Esophagus muscularis mucosa (tissue), 4 donors: Measurements from ENCODE around the gene AVPR1B. TPM values are rescaled to one million over a fixed set of nuclear protein-coding genes. Genes with fewer than 3 reads are reported as not detected.

Experiments
- DNase-seq: peaks from one replicate; pipeline ENCODE4 v3.0.0-alpha.2; 2017; ENCODE audit errors: extremely low spot score
- H3K27ac ChIP-seq, 4 donors: fragments of 200-600 bp; sonication (generic); replicated peaks in 1 of 4; 1 replicate in 3 of 4; 2 replicates in 1 of 4; pipeline ENCODE4 v1.5.1; 2016 to 2019; ENCODE audit warnings: mild to moderate bottlenecking in 1 of 4
- H3K27me3 ChIP-seq, 4 donors: fragments of 200-600 bp; sonication (generic); one replicate each; pipeline versions ENCODE4 v1.5.1 to v1.6.0; 2016 to 2019
- H3K36me3 ChIP-seq, 4 donors: fragments of 200-600 bp; sonication (generic); one replicate each; pipeline ENCODE4 v1.5.1; 2016 to 2019
- H3K4me1 ChIP-seq, 4 donors: fragments of 200-600 bp; sonication (generic); one replicate each; pipeline ENCODE4 v1.5.1; 2016 to 2019
- H3K4me3 ChIP-seq, 4 donors: fragments of 200-600 bp; sonication (generic); 1 replicate in 2 of 4; 2 replicates in 2 of 4; pipeline ENCODE4 v1.5.1; 2016 to 2019; ENCODE audit warnings: mild to moderate bottlenecking in 4 of 4, moderate library complexity in 1 of 4
- H3K9me3 ChIP-seq, 4 donors: fragments of 200-600 bp; sonication (generic); 1 replicate in 3 of 4; 2 replicates in 1 of 4; pipeline ENCODE4 v1.5.1; 2016 to 2019
- EP300 ChIP-seq: sonication (generic); formaldehyde crosslinking; IDR thresholded peaks from one replicate; pipeline ENCODE4 v1.6.1; 2017; ENCODE audit warnings: antibody characterized with exemption
- POLR2A ChIP-seq: fragments of 450-650 bp; IDR thresholded peaks from one replicate; pipeline ENCODE4 v1.6.1; 2017; ENCODE audit warnings: antibody characterized with exemption, moderate library complexity, mild to moderate bottlenecking, low read depth
- POLR2AphosphoS5 ChIP-seq, 2 donors: sonication (generic); formaldehyde crosslinking; IDR thresholded peaks; one replicate each; pipeline ENCODE4 v1.6.1; 2017; ENCODE audit warnings: antibody characterized with exemption in 2 of 2
- WGBS: methylation state at CpG from one replicate; pipeline ENCODE4 v1.1.5; 2018; 5-methylcytosine and 5-hydroxymethylcytosine counted together
- intact Hi-C: fragments of 100-400 bp; cut with DNase I; formaldehyde crosslinking; loops from one replicate; pipeline ENCODE4 v1.15.1; 2023
- total RNA-seq, 4 donors: library from RNA; depleted of rRNA; stranded (reverse); fragments of >200 nt; gene quantifications; one replicate each; pipeline versions ENCODE4 v1.1.0 to v1.2.1, GENCODE V29; 2016
- TF ChIP-seq, protein P1 (sequence below), 3 experiments: fragments of 200-600 bp in 2 of 3; fragments of 450-650 bp in 1 of 3; sonication (generic) in 2 of 3; IDR thresholded peaks; one replicate each; pipeline ENCODE4 v1.5.1; 2017 to 2019; ENCODE audit warnings: antibody characterized with exemption in 3 of 3, mild to moderate bottlenecking in 2 of 3, moderate library complexity in 1 of 3

Gene AVPR1B
- total RNA-seq, 4 donors from 2014 or later = not detected

DNA sequence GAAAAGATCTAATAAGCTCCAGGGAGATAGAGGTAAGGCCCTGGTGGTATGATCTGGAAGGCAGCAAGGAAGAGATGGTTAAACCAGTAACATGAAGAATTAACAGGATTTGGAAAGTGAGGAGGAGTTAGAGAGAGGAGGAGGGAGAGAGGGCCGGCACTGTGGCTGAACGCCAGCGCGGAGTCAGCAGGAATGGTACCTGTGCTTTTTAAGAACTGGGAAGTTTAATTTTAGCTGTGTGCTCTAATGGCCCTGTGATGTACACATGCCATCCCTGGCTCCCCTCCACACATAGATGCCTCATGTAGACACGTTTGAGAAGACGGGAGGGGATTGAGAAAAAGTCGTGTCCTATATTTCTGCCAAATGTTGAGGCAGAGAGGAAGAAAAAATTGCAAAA lies 13.8 kb upstream of the AVPR1B start:
- H3K4me1 ChIP-seq = no peaks in the 10 kb centered on the region
- peaks cover 0 to 28% (median 0%) of the 10 kb centered on the region in 4 donors for H3K27me3 ChIP-seq
- TF ChIP-seq, protein P1, sequence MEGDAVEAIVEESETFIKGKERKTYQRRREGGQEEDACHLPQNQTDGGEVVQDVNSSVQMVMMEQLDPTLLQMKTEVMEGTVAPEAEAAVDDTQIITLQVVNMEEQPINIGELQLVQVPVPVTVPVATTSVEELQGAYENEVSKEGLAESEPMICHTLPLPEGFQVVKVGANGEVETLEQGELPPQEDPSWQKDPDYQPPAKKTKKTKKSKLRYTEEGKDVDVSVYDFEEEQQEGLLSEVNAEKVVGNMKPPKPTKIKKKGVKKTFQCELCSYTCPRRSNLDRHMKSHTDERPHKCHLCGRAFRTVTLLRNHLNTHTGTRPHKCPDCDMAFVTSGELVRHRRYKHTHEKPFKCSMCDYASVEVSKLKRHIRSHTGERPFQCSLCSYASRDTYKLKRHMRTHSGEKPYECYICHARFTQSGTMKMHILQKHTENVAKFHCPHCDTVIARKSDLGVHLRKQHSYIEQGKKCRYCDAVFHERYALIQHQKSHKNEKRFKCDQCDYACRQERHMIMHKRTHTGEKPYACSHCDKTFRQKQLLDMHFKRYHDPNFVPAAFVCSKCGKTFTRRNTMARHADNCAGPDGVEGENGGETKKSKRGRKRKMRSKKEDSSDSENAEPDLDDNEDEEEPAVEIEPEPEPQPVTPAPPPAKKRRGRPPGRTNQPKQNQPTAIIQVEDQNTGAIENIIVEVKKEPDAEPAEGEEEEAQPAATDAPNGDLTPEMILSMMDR (IDR thresholded peaks at IDR 0.05) = no peak
- no peak for TF ChIP-seq POLR2AphosphoS5 (IDR thresholded peaks at IDR 0.05)
- TF ChIP-seq EP300 = no peak
- no peak for TF ChIP-seq POLR2A
- no peaks in the 10 kb centered on the region for H3K36me3 ChIP-seq
- H3K27ac ChIP-seq = no peak overlapping the region
- no peaks in the 10 kb centered on the region for H3K9me3 ChIP-seq
- intact Hi-C loops = no loop called here
- WGBS = 68% methylated on average over 7 of the region's 7 CpGs
- DNase-seq = no peak
- H3K4me3 ChIP-seq = no peak overlapping the region

DNA sequence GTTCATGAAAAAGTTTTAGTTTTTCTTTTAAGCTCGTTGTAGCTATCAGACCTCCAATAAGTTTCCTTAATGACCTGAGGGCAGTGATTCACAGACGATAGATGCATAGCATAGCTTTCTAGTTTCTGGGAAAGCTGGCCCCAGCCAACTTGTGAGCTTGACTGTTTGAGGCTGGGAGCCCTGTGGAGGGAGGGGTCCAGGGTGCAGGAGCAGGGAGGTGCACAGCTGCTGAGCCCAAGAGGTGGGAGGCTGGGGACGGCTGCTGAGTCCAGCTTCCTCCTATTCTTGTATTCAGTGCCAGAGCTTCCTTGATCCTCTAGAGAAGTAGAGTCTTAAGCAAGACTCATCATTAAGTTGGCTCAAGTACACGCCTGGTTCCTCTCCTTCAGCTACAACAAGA lies 11.0 kb upstream of the AVPR1B start:
- H3K9me3 ChIP-seq = no peaks in the 10 kb centered on the region
- no peak for TF ChIP-seq POLR2A
- TF ChIP-seq EP300 = no peak
- TF ChIP-seq, protein P1 (IDR thresholded peaks at IDR 0.05) = no peak
- TF ChIP-seq POLR2AphosphoS5 (IDR thresholded peaks at IDR 0.05) = no peak
- H3K4me1 ChIP-seq = no peaks in the 10 kb centered on the region
- no peak overlapping the region for H3K4me3 ChIP-seq
- H3K36me3 ChIP-seq = no peaks in the 10 kb centered on the region
- DNase-seq = no peak
- intact Hi-C loops = no loop called here
- H3K27me3 ChIP-seq = peaks cover 0 to 25% (median 0%) of the 10 kb centered on the region in 4 donors
- WGBS = 46% methylated on average over 4 of the region's 4 CpGs
- H3K27ac ChIP-seq = no peak overlapping the region

DNA sequence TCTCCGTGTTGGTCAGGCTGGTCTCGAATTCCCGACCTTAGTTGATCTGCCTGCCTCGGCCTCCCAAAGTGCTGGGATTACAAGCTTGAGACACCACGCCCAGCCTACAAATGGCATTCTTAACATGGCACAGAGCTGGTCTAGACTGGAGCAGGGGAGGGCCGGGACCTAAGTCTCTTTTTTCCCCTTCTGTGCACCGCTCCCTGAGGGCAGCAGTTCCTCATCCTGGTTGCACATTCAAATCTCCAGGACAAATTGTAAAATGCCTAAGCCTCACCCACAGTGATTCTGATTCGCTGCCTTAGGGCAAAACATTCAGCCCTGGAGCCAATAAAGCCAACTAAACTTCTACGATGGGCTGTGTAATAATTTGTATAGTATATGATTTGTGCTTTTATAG lies 10.1 kb upstream of the AVPR1B start:
- H3K27me3 ChIP-seq = peaks cover 0 to 25% (median 0%) of the 10 kb centered on the region in 4 donors
- intact Hi-C loops = no loop called here
- no peaks in the 10 kb centered on the region for H3K36me3 ChIP-seq
- no peak for DNase-seq
- no peak overlapping the region for H3K27ac ChIP-seq
- peaks cover 0 to under 1% (median 0%) of the 10 kb centered on the region in 4 donors for H3K9me3 ChIP-seq
- no peaks in the 10 kb centered on the region for H3K4me1 ChIP-seq
- TF ChIP-seq POLR2A = no peak
- TF ChIP-seq EP300 = no peak
- TF ChIP-seq POLR2AphosphoS5 (IDR thresholded peaks at IDR 0.05) = no peak
- TF ChIP-seq, protein P1 (IDR thresholded peaks at IDR 0.05) = no peak
- H3K4me3 ChIP-seq = no peak overlapping the region
- 93% methylated on average over 7 of the region's 9 CpGs for WGBS

DNA sequence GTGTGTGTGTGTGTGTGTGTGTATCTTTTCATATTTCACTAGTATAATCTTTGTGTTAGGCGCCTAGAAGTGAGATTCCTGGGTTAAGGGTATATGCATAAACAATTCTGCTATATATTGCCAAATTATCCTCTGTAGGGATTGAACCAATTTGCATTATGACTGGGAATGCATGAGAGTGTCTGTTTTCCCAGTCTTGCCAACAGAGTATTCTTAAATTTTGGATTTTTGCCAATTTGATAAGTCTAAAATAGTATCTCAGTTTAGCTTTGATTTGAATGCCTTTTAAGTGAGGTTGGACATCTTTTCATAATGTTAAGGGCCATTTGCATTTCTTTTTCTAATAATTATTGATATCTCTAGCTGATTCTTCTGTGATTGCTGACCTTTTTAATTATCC lies 8.2 kb upstream of the AVPR1B start:
- H3K27me3 ChIP-seq = peaks cover 0 to 25% (median 0%) of the 10 kb centered on the region in 4 donors
- H3K4me1 ChIP-seq = no peaks in the 10 kb centered on the region
- no peak for TF ChIP-seq POLR2A
- TF ChIP-seq, protein P1 (IDR thresholded peaks at IDR 0.05) = no peak
- no peak for TF ChIP-seq EP300
- no peak for TF ChIP-seq POLR2AphosphoS5 (IDR thresholded peaks at IDR 0.05)
- H3K9me3 ChIP-seq = peaks cover 0 to 13% (median 11%) of the 10 kb centered on the region in 4 donors
- intact Hi-C loops = no loop called here
- no peak overlapping the region for H3K27ac ChIP-seq
- no peak overlapping the region for H3K4me3 ChIP-seq
- no peaks in the 10 kb centered on the region for H3K36me3 ChIP-seq
- 97% methylated on average over 1 of the region's 1 CpG for WGBS
- DNase-seq = no peak

DNA sequence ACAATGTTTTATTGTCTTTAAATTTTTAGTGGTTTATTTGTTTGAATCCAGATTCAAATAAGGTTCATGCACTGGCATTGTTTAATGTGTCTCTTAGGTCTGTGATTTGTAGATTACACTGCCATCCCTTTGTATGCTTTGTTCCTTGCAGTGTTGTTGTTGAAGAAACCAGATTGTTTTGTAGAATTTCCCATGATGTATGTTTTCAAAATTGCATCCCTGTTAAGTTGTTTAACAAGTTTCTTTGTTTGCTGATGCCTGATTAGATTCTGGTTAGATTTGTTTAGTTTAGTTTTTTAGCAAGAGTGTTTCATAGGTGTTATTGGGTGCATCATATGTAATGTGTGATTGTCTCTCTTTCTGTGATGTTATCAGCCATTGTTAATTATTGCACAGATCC lies 5.5 kb upstream of the AVPR1B start:
- H3K4me1 ChIP-seq = peaks cover 3 to 4% (median 4%) of the 10 kb centered on the region in 4 donors
- no peak overlapping the region for H3K27ac ChIP-seq
- no peaks in the 10 kb centered on the region for H3K36me3 ChIP-seq
- intact Hi-C loops = no loop called here
- H3K27me3 ChIP-seq = peaks cover 0 to 24% (median 0%) of the 10 kb centered on the region in 4 donors
- H3K4me3 ChIP-seq = no peak overlapping the region
- no peak for TF ChIP-seq EP300
- no peak for TF ChIP-seq POLR2A
- no peak for TF ChIP-seq POLR2AphosphoS5 (IDR thresholded peaks at IDR 0.05)
- TF ChIP-seq, protein P1 (IDR thresholded peaks at IDR 0.05) = no peak
- H3K9me3 ChIP-seq = peaks cover 0 to 13% (median 11%) of the 10 kb centered on the region in 4 donors
- no peak for DNase-seq
